GM12891 (cell line): Measurements from ENCODE around the gene CCR3.

Source experiments
- PAX5 ChIP-seq: IDR thresholded peaks from 2 replicates; pipeline ENCODE4 v1.6.1; 2011; ENCODE audit warnings: low read length, moderate library complexity, mild to moderate bottlenecking; ENCODE audit not compliant: insufficient read depth, severe bottlenecking
- POLR2A ChIP-seq: IDR thresholded peaks from 2 replicates; pipeline ENCODE4 v1.6.1; 2011; ENCODE audit warnings: low read depth, low read length, control low read depth
- POLR2AphosphoS5 ChIP-seq: IDR thresholded peaks from 2 replicates; pipeline ENCODE4 v1.6.1; 2011; ENCODE audit warnings: low read depth, low read length, control low read depth
- SPI1 ChIP-seq: IDR thresholded peaks from 2 replicates; pipeline ENCODE4 v1.6.1; 2011; ENCODE audit warnings: low read depth, low read length, control low read depth
- TAF1 ChIP-seq: IDR thresholded peaks from 2 replicates; pipeline ENCODE4 v1.6.1; 2011; ENCODE audit warnings: low read depth, low read length, control low read depth

DNA sequence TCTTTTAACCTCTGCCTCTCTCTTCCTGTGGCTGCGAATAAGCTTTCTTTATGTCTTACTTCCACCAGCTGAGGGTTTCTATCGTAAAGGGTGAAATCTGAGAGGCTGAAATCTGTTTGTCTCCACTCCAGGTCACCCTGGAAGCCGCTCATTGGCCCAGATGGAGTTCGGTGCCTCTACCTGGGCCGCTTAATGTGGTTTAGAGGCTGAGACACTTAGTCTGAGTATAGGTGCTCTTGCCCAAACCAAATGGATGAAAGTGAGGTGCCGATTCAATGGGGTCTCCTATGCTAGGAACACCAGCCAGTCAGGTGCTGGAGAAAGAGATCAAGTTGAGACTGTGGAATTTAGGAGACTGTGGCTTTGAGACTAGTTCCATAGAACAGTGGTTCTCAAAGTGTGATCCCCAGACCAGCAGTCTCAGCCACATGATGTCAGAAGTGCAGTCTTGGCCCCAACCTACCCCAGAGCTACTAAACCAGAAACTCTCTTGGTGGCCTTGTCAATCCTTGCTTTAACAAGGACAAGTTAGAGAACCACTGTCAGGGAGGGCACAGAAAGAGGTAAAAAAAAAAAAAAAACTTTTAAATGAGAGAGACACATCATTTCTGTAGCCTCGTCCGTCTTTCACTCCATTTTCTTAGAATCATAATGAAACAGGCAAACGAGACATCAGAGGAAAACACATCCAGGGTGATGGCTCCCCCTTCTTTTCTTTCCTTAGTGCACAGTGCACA, 56.8 kb downstream of the CCR3 start:
- no peak for TF ChIP-seq TAF1
- no peak for TF ChIP-seq POLR2AphosphoS5
- TF ChIP-seq POLR2A: no peak
- no peak for TF ChIP-seq SPI1
- no peak for TF ChIP-seq PAX5
